ENCODE results near the gene WNT6. TPM values are rescaled to one million over a fixed set of nuclear protein-coding genes. Genes with fewer than 3 reads are reported as not detected.

Gene WNT6
- total RNA-seq, 1 experiment from 2014 or later: 20.3 TPM

DNA sequence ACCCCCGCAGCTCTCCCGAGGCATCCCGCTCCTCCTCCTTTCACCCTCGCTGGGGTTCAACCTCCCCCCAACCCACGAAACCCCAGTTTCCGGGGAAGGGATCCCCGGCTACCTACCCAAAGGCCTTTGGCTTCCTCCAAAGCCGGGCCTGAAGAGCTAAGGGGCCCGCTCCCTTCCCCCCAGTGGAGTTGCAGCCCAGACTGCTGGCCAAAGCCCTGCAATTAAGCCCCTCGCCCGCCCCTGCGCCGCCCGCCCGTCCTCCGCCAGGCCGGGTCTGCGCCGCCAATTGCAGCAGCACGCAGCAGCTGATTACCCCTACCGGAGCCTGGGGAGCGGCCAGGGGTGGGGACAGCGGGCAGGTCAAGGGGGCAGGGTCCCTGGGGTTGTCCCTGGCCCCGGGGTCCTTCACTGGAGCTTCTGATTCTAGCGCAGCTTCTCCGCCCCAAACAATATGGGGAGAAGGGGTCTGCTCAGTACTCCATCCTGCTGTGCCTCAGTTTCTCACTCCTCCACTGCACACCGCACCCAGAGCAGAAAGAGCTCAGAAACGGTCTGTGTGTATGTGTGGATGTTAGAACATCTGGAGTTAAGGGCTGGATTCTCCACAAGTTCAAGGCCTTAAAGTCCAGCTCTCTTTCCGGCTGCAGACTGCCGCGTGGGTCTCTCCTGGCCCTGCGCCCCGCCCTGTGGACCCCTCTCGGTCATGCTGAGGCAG, 37.9 kb downstream of the WNT6 start:
- CTCF ChIA-PET: interaction anchor here (0.5 to 4.1 kb wide), 27 partner anchors 9 to 443 kb away, joined by 3 to 152 read pairs (median 8); partner anchors contain the start of genes BCS1L, CDK5R2, TTLL4 and ZNF142

DNA sequence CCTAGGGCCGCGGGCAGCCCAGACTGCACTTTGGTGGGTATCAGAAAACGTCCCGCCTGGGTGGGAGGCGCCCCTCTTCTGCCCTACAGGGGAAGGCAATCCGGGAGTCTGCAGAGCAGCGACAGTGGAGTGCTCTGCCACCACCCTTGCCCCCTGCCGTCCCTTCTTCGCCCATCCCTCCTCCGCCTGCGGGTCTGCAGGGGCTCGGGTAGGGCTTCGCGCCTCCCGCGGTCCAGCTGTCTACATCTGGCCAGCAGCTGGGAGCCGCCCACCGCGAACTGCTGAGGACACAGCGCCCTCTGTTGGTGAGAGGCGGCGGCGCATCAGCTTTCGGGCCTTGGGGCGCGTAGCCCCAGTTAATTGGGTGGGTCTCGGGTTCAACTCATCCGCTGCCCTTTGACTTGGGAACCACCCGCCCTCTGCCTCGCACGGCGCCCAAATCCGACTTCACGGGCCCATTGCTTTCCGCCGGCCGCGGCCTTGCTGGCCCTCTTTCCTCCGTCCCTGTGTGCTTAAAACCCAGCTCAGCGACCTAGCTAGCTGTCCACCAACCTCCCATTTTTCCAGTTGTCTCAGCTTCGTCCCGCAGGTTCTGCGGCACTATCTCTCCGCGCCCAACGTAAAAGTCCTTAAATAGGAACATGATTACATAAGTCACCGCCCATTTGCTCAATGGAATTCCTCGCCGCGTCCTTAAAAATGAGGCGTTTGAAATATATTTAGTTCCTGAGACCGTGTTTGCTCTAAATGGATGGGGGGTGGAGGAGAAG, 38.7 kb downstream of the WNT6 start:
- intact Hi-C loops (cut with micrococcal nuclease; ENCODE audit: unreplicated experiment): loop anchor here (1.0 to 5.0 kb wide), 4 partner anchors 18 to 64 kb away; partner anchors contain the start of gene WNT10A
- H3K4me1 ChIP-seq: peaks cover 45% of the 10 kb centered on the region
- POLR2A ChIA-PET: interaction anchor here (0.6 to 3.0 kb wide), 4 partner anchors 11 to 490 kb away, joined by 3 to 13 read pairs (median 6); no protein-coding TSS in a partner anchor
- Mint-ChIP-seq H3K4me3 (ENCODE audit: unreplicated experiment) (peak overlapping the region; percentile 66), H3K27me3 (ENCODE audit: insufficient read depth, unreplicated experiment) (peaks cover 8% of the 10 kb centered on the region), H3K4me1 (ENCODE audit: low read depth, unreplicated experiment) (peaks cover 48% of the 10 kb centered on the region), H3K36me3 (ENCODE audit: insufficient read depth, unreplicated experiment) (peaks cover 6% of the 10 kb centered on the region), H3K9me3 (ENCODE audit: unreplicated experiment) (peaks cover 9% of the 10 kb centered on the region), H3K27ac (ENCODE audit: unreplicated experiment) (no peak overlapping the region)
- TF ChIP-seq, protein P1, sequence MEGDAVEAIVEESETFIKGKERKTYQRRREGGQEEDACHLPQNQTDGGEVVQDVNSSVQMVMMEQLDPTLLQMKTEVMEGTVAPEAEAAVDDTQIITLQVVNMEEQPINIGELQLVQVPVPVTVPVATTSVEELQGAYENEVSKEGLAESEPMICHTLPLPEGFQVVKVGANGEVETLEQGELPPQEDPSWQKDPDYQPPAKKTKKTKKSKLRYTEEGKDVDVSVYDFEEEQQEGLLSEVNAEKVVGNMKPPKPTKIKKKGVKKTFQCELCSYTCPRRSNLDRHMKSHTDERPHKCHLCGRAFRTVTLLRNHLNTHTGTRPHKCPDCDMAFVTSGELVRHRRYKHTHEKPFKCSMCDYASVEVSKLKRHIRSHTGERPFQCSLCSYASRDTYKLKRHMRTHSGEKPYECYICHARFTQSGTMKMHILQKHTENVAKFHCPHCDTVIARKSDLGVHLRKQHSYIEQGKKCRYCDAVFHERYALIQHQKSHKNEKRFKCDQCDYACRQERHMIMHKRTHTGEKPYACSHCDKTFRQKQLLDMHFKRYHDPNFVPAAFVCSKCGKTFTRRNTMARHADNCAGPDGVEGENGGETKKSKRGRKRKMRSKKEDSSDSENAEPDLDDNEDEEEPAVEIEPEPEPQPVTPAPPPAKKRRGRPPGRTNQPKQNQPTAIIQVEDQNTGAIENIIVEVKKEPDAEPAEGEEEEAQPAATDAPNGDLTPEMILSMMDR (IDR thresholded peaks at IDR 0.05; ENCODE audit: insufficient read depth in 1 of 2, low read depth in 1 of 2, low read length in 1 of 2, severe bottlenecking in 1 of 2, unreplicated experiment in 1 of 2): peak; percentile 98
- peak; percentile 77 to 90 for DNase-seq
- H3K4me3 ChIP-seq (ENCODE audit: low read depth, low read length): peak overlapping the region; percentile 35
- H3K36me3 ChIP-seq (ENCODE audit: control insufficient read depth, insufficient read depth, low read length): no peaks in the 10 kb centered on the region
- no peaks in the 10 kb centered on the region for H3K9me3 ChIP-seq
- BruUV-seq (replicated peaks): no TSS peak
- no peaks in the 10 kb centered on the region for H3K27me3 ChIP-seq (replicated peaks; ENCODE audit: control insufficient read depth, insufficient read depth, low read length)
- CTCF ChIA-PET: interaction anchor here (0.6 to 4.1 kb wide), 27 partner anchors 8 to 273 kb away, joined by 3 to 152 read pairs (median 8); partner anchors contain the start of genes BCS1L, CDK5R2, TTLL4 and ZNF142

More for the DNA sequence above, 37.9 kb downstream of the WNT6 start:
- peak; percentile 63 to 70 for DNase-seq
- peaks cover 8% of the 10 kb centered on the region for H3K27me3 Mint-ChIP-seq (ENCODE audit: insufficient read depth, unreplicated experiment)
- Histone ChIP-seq H3K4me1 (peaks cover 48% of the 10 kb centered on the region), H3K36me3 (ENCODE audit: control insufficient read depth, insufficient read depth, low read length) (no peaks in the 10 kb centered on the region), H3K27me3 (replicated peaks; ENCODE audit: control insufficient read depth, insufficient read depth, low read length) (no peaks in the 10 kb centered on the region), H3K4me3 (ENCODE audit: low read depth, low read length) (peak overlapping the region; percentile 35), H3K9me3 (no peaks in the 10 kb centered on the region)
- H3K4me1 Mint-ChIP-seq (ENCODE audit: low read depth, unreplicated experiment): peaks cover 46% of the 10 kb centered on the region
- H3K36me3 Mint-ChIP-seq (ENCODE audit: insufficient read depth, unreplicated experiment): peaks cover 6% of the 10 kb centered on the region
- no TSS peak for BruUV-seq (replicated peaks)
- peak overlapping the region; percentile 66 for H3K4me3 Mint-ChIP-seq (ENCODE audit: unreplicated experiment)
- POLR2A ChIA-PET: interaction anchor here (1.7 to 3.0 kb wide), 2 partner anchors 12 to 21 kb away, joined by 8 to 13 read pairs; no protein-coding TSS in a partner anchor
- intact Hi-C loops (cut with micrococcal nuclease; ENCODE audit: unreplicated experiment): loop anchor here (1.0 to 5.0 kb wide), 4 partner anchors 17 to 65 kb away; partner anchors contain the start of gene WNT10A
- H3K9me3 Mint-ChIP-seq (ENCODE audit: unreplicated experiment): peaks cover 6% of the 10 kb centered on the region
- peak overlapping the region; percentile 78 for H3K27ac Mint-ChIP-seq (ENCODE audit: unreplicated experiment)
- TF ChIP-seq, protein P1 (IDR thresholded peaks at IDR 0.05; ENCODE audit: insufficient read depth in 1 of 2, low read depth in 1 of 2, low read length in 1 of 2, severe bottlenecking in 1 of 2, unreplicated experiment in 1 of 2): no peak

DNA sequence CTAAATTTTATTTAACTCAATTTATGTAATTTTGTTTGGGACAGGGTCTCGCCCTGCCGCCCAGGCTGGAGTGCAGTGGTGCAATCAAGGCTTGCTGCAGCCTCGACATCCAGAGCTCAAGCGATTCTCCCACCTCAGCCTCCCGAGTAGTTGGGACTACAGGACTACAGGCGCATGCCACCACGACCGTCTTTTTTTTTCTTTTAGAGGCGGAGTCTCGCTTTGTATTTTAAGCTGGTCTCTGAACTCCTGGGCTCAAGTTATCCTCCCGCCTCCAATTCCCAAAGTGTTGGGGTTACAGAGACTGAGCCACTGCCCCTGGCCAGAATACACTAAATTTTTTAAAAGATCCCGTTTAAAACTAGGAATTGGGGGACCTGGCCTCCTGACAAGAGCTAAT, 39.5 kb downstream of the WNT6 start:
- peaks cover 11% of the 10 kb centered on the region for H3K27me3 Mint-ChIP-seq (ENCODE audit: insufficient read depth, unreplicated experiment)
- ChIA-PET POLR2A (interaction anchor here (3.0 kb wide), 1 partner anchor 10 kb away, joined by 13 read pairs; no protein-coding TSS in a partner anchor), CTCF (interaction anchor here (0.6 to 4.1 kb wide), 7 partner anchors 10 to 239 kb away, joined by 3 to 152 read pairs (median 20); partner anchors contain the start of genes BCS1L and ZNF142)
- BruUV-seq (replicated peaks): no TSS peak
- no peak for DNase-seq
- H3K9me3 Mint-ChIP-seq (ENCODE audit: unreplicated experiment): peaks cover 9% of the 10 kb centered on the region
- peaks cover 6% of the 10 kb centered on the region for H3K36me3 Mint-ChIP-seq (ENCODE audit: insufficient read depth, unreplicated experiment)
- H3K4me3 ChIP-seq (ENCODE audit: low read depth, low read length): no peak overlapping the region
- intact Hi-C loops (cut with micrococcal nuclease; ENCODE audit: unreplicated experiment): loop anchor here (5.0 kb wide), 1 partner anchor 63 kb away; no protein-coding TSS in a partner anchor
- H3K9me3 ChIP-seq: no peaks in the 10 kb centered on the region
- no peaks in the 10 kb centered on the region for H3K36me3 ChIP-seq (ENCODE audit: control insufficient read depth, insufficient read depth, low read length)
- H3K27me3 ChIP-seq (replicated peaks; ENCODE audit: control insufficient read depth, insufficient read depth, low read length): no peaks in the 10 kb centered on the region
- peaks cover 36% of the 10 kb centered on the region for H3K4me1 ChIP-seq
- no peak overlapping the region for H3K4me3 Mint-ChIP-seq (ENCODE audit: unreplicated experiment)
- H3K4me1 Mint-ChIP-seq (ENCODE audit: low read depth, unreplicated experiment): peaks cover 39% of the 10 kb centered on the region
- TF ChIP-seq, protein P1 (IDR thresholded peaks at IDR 0.05; ENCODE audit: insufficient read depth in 1 of 2, low read depth in 1 of 2, low read length in 1 of 2, severe bottlenecking in 1 of 2, unreplicated experiment in 1 of 2): no peak
- no peak overlapping the region for H3K27ac Mint-ChIP-seq (ENCODE audit: unreplicated experiment)

Measured in Caco-2 (cell line).